PFSK-1 (cell line): ENCODE measurements around the gene WWC2.

Source experiments
- FOXP2 ChIP-seq: optimal IDR thresholded peaks from 2 replicates; pipeline ENCODE3; 2011; ENCODE audit warnings: borderline replicate concordance, control low read depth, inconsistent platforms; ENCODE audit not compliant: insufficient read depth; ENCODE audit errors: extremely low read length, extremely low read depth
- POLR2AphosphoS5 ChIP-seq: IDR thresholded peaks from 2 replicates; pipeline ENCODE4 v1.6.1; 2012; ENCODE audit warnings: low read depth, mild to moderate bottlenecking, control low read depth, low read length, moderate library complexity
- REST ChIP-seq, 2 experiments: IDR thresholded peaks; 2 replicates each; pipeline versions ENCODE4 v1.6.1 to v1.8.0; 2011 to 2012; ENCODE audit warnings: low read depth in 2 of 2, low read length in 2 of 2, control low read depth in 1 of 2, inconsistent platforms in 1 of 2, mild to moderate bottlenecking in 1 of 2, moderate library complexity in 1 of 2; ENCODE audit not compliant: insufficient read depth in 1 of 2
- SIN3A ChIP-seq: IDR thresholded peaks from 2 replicates; pipeline ENCODE4 v1.6.1; 2012; ENCODE audit warnings: mild to moderate bottlenecking, low read length, moderate library complexity, borderline replicate concordance; ENCODE audit not compliant: insufficient read depth
- TAF1 ChIP-seq: IDR thresholded peaks from 2 replicates; pipeline ENCODE4 v1.6.1; 2012; ENCODE audit warnings: low read length, control low read depth, borderline replicate concordance; ENCODE audit not compliant: insufficient read depth

Gene WWC2

GRCh38 chr4:183288955-183289354 is 189.9 kb downstream of the WWC2 start:
- TF ChIP-seq FOXP2 (no peak), POLR2AphosphoS5 (no peak), TAF1 (no peak), REST (IDR thresholded peaks at IDR 0.05; ENCODE audit: insufficient read depth in 1 of 2, low read depth in 2 of 2, low read length in 2 of 2) (no peak)

- TF ChIP-seq SIN3A, result no peak
- no peak for TF ChIP-seq TAF1
- TF ChIP-seq POLR2AphosphoS5, result no peak
- TF ChIP-seq REST (IDR thresholded peaks at IDR 0.05; ENCODE audit: insufficient read depth in 1 of 2, low read depth in 2 of 2, low read length in 2 of 2), result no peak
- TF ChIP-seq FOXP2, result no peak
These were observed 190.6 kb downstream of the WWC2 start for GRCh38 chr4:183289688-183290087.

- TF ChIP-seq SIN3A (no peak), FOXP2 (no peak), TAF1 (no peak), REST (IDR thresholded peaks at IDR 0.05; ENCODE audit: insufficient read depth in 1 of 2, low read depth in 2 of 2, low read length in 2 of 2) (no peak), POLR2AphosphoS5 (no peak)
These were observed 192.0 kb downstream of the WWC2 start for GRCh38 chr4:183291070-183291469.

- no peak for TF ChIP-seq FOXP2
- TF ChIP-seq SIN3A, result no peak
- TF ChIP-seq TAF1, result no peak
- no peak for TF ChIP-seq POLR2AphosphoS5
- no peak for TF ChIP-seq REST (IDR thresholded peaks at IDR 0.05; ENCODE audit: insufficient read depth in 1 of 2, low read depth in 2 of 2, low read length in 2 of 2)
These were observed 196.7 kb downstream of the WWC2 start for GRCh38 chr4:183295711-183296110.

GRCh38 chr4:183297675-183298074 is 198.6 kb downstream of the WWC2 start:
- TF ChIP-seq REST (IDR thresholded peaks at IDR 0.05; ENCODE audit: insufficient read depth in 1 of 2, low read depth in 2 of 2, low read length in 2 of 2) (no peak), FOXP2 (no peak), TAF1 (no peak), POLR2AphosphoS5 (no peak), SIN3A (no peak)
